Psoas muscle (tissue), 8 donors: ENCODE measurements around the gene PRDM9. TPM values are rescaled to one million over a fixed set of nuclear protein-coding genes. Genes with fewer than 3 reads are reported as not detected.
"Not testable (repeated sequence)": the region's sequence is repeated elsewhere in the genome, so short reads cannot be mapped to it uniquely, and the experiment has no call there.

Source experiments
- ATAC-seq, 4 donors: fragments of 200-7000 bp; cut with Tn5 transposase; one replicate each; pipeline ENCODE4 v1.9.1; 2020; ENCODE audit warnings: moderate library complexity in 3 of 4, mild to moderate bottlenecking in 2 of 4
- DNase-seq, 2 donors: peaks; one replicate each; pipeline ENCODE4 v3.0.0-alpha.2; 2020
- H3K27ac ChIP-seq: fragments of 200-600 bp; one replicate; pipeline ENCODE4 v1.8.0; 2022
- H3K27me3 ChIP-seq, 3 donors: fragments of 200-600 bp in 1 of 3; one replicate each; pipeline versions ENCODE4 v1.6.1 to v1.8.0; 2013 to 2022; ENCODE audit warnings: low read length in 2 of 3, mild to moderate bottlenecking in 2 of 3, moderate library complexity in 1 of 3; ENCODE audit not compliant: insufficient read depth in 3 of 3
- H3K36me3 ChIP-seq, 2 donors: fragments of 200-600 bp in 1 of 2; one replicate each; pipeline versions ENCODE4 v1.6.1 to v1.8.0; 2013 to 2022; ENCODE audit warnings: low read depth in 1 of 2, mild to moderate bottlenecking in 1 of 2, moderate library complexity in 1 of 2; ENCODE audit not compliant: insufficient read depth in 1 of 2
- H3K4me1 ChIP-seq: fragments of 200-600 bp; one replicate; pipeline ENCODE4 v1.8.0; 2022
- H3K4me3 ChIP-seq: fragments of 200-600 bp; one replicate; pipeline ENCODE4 v1.8.0; 2022; ENCODE audit warnings: mild to moderate bottlenecking
- H3K9me3 ChIP-seq: fragments of 200-600 bp; one replicate; pipeline ENCODE4 v1.8.0; 2022
- WGBS, 3 donors: extraction: QIAGEN DNeasy Blood & Tissue Kit; methylation state at CpG; one replicate each; pipeline versions ENCODE4 v1.1.6 to v1.1.7; 2013; 5-methylcytosine and 5-hydroxymethylcytosine counted together
- intact Hi-C, 2 donors: fragments of 100-400 bp; cut with DNase I; formaldehyde crosslinking; loops; one replicate each; pipeline versions ENCODE4 v1.11.0 to v1.14.2; 2022
- polyA plus RNA-seq, 3 donors: library from polyadenylated mRNA; stranded (reverse); fragments of 200-250 nt; gene quantifications; one replicate each; pipeline ENCODE4 v1.2.3, GENCODE V29; 2013
- total RNA-seq, 4 donors: library from RNA; stranded (reverse); fragmentation: NEBNext Ultra II Directional in 2 of 4; extraction: Animal tissue kit (Norgen Biotek cat#: 25700) in 2 of 4; gene quantifications; one replicate each; pipeline versions ENCODE4 v1.2.1 to v1.2.4, GENCODE V29; 2021 to 2023
- TF ChIP-seq, protein P1 (sequence below): fragments of 200-600 bp; IDR thresholded peaks from one replicate; pipeline ENCODE4 v1.8.0; 2022; ENCODE audit warnings: antibody characterized with exemption
- donor health status: healthy with polysubstance abuse.
- donor health status: DM: no; HTN: no; CAD: no; lungs with moderate emphysema.
- donor health status: Bipolar disorder and iron deficiency.
- donor health status: healthy.
- donor health status: DM: yes; HTN: yes; CAD: no.
- donor health status: DM: no; HTN: no; CAD: no.
- donor health status: DM: no; HTN: no; CAD: no.
- donor health status: DM: yes; HTN: yes; CAD: no.

Gene PRDM9
- total and polyA plus RNA-seq, 7 donors, result not detected

DNA sequence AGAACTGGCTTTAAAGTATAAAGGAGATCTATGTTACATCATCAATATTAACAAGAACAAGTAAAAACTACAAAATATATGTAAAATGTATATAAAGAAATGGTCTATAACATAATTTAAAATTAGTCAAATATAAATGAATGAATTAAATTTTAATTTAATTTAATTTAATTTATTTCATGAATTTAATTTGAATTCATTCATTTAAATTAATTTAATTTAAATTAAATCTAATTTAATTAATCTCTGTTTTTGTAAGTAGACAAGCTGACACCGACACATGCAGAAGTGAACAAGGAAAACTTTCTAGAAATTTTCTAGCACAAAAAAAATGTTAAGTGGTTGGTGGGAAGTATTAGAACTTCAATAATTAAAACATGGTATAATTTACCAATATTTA, 10.8 kb upstream of the PRDM9 start:
- Histone ChIP-seq H3K4me1 (no peaks in the 10 kb centered on the region), H3K36me3 (no peaks in the 10 kb centered on the region), H3K9me3 (no peaks in the 10 kb centered on the region), H3K27me3 (no peaks in the 10 kb centered on the region), H3K27ac (no peak overlapping the region), H3K4me3 (no peak overlapping the region)
- WGBS, 3 donors, result 85 to 91% (median 87%) methylated on average over 1 of the region's 1 CpG
- intact Hi-C loops, result no loop called here
- DNase-seq (no peak), ATAC-seq (no peak)
- TF ChIP-seq, protein P1, sequence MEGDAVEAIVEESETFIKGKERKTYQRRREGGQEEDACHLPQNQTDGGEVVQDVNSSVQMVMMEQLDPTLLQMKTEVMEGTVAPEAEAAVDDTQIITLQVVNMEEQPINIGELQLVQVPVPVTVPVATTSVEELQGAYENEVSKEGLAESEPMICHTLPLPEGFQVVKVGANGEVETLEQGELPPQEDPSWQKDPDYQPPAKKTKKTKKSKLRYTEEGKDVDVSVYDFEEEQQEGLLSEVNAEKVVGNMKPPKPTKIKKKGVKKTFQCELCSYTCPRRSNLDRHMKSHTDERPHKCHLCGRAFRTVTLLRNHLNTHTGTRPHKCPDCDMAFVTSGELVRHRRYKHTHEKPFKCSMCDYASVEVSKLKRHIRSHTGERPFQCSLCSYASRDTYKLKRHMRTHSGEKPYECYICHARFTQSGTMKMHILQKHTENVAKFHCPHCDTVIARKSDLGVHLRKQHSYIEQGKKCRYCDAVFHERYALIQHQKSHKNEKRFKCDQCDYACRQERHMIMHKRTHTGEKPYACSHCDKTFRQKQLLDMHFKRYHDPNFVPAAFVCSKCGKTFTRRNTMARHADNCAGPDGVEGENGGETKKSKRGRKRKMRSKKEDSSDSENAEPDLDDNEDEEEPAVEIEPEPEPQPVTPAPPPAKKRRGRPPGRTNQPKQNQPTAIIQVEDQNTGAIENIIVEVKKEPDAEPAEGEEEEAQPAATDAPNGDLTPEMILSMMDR, result no peak

GRCh38 chr5:23506329-23507236, 826 bp upstream of the PRDM9 start:
- Histone ChIP-seq H3K36me3 (no peaks in the 10 kb centered on the region), H3K9me3 (no peaks in the 10 kb centered on the region), H3K4me3 (peak overlapping the region; percentile 22), H3K27ac (no peak overlapping the region), H3K27me3 (no peaks in the 10 kb centered on the region), H3K4me1 (no peaks in the 10 kb centered on the region)
- TF ChIP-seq, protein P1, result no peak
- ATAC-seq, result peak in 3 of 4 donors; percentile 44 to 51 (median 48)
- 63 to 75% (median 66%) methylated on average over 23 of the region's 23 CpGs for WGBS, 3 donors
- no peak for DNase-seq
- intact Hi-C loops, result no loop called here

GRCh38 chr5:23510434-23510833, 3.0 kb downstream of the PRDM9 start:
- intact Hi-C loops, H3K27ac ChIP-seq, H3K4me1 ChIP-seq, H3K36me3 ChIP-seq, ATAC-seq, H3K27me3 ChIP-seq, DNase-seq, H3K4me3 ChIP-seq, H3K9me3 ChIP-seq: not testable (repeated sequence)
- 84 to 87% (median 85%) methylated on average over 5 of the region's 5 CpGs for WGBS, 3 donors

DNA sequence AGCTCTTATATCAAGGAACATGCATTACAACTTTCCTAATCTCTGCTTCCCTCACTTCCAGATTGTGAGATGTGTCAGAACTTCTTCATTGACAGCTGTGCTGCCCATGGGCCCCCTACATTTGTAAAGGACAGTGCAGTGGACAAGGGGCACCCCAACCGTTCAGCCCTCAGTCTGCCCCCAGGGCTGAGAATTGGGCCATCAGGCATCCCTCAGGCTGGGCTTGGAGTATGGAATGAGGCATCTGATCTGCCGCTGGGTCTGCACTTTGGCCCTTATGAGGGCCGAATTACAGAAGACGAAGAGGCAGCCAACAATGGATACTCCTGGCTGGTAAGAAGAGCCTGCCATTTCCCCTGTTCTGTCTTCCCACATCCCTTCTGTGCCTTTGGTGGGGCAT, 15.1 kb downstream of the PRDM9 start:
- ATAC-seq (no peak), DNase-seq (no peak)
- Histone ChIP-seq H3K4me3 (no peak overlapping the region), H3K9me3 (no peaks in the 10 kb centered on the region), H3K27ac (no peak overlapping the region), H3K36me3 (no peaks in the 10 kb centered on the region), H3K4me1 (no peaks in the 10 kb centered on the region), H3K27me3 (no peaks in the 10 kb centered on the region)
- 86 to 89% (median 88%) methylated on average over 4 of the region's 4 CpGs for WGBS, 3 donors
- TF ChIP-seq, protein P1, result no peak
- intact Hi-C loops, result no loop called here

DNA sequence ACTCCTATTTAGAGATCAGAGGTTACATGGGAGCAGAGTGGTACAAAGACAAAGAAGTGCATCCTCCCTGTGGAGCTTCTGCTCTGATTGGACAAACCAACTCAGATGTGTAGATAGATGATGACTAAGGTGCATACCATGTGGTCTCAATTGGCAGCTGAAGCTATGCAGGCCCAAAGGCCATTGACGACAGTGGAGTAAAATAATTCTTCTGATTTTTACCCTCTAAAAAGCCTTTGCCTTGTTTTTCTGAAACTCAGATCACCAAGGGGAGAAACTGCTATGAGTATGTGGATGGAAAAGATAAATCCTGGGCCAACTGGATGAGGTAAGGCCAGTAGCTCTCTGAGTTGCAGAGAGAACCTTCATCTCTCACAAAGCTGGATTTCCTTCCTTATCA, 15.6 kb downstream of the PRDM9 start:
- Histone ChIP-seq H3K27me3 (no peaks in the 10 kb centered on the region), H3K4me3 (no peak overlapping the region), H3K9me3 (no peaks in the 10 kb centered on the region), H3K36me3 (no peaks in the 10 kb centered on the region), H3K4me1 (no peaks in the 10 kb centered on the region), H3K27ac (no peak overlapping the region)
- no peak for ATAC-seq
- DNase-seq, result no peak
- 87 to 96% (median 90%) methylated on average over 1 of the region's 1 CpG for WGBS, 3 donors
- intact Hi-C loops, result no loop called here
- TF ChIP-seq, protein P1, result no peak
